ENCODE data around the gene PLEKHG2.
A peak's percentile ranks its signal among the peaks of the same experiment; 100 is the strongest.

DNA sequence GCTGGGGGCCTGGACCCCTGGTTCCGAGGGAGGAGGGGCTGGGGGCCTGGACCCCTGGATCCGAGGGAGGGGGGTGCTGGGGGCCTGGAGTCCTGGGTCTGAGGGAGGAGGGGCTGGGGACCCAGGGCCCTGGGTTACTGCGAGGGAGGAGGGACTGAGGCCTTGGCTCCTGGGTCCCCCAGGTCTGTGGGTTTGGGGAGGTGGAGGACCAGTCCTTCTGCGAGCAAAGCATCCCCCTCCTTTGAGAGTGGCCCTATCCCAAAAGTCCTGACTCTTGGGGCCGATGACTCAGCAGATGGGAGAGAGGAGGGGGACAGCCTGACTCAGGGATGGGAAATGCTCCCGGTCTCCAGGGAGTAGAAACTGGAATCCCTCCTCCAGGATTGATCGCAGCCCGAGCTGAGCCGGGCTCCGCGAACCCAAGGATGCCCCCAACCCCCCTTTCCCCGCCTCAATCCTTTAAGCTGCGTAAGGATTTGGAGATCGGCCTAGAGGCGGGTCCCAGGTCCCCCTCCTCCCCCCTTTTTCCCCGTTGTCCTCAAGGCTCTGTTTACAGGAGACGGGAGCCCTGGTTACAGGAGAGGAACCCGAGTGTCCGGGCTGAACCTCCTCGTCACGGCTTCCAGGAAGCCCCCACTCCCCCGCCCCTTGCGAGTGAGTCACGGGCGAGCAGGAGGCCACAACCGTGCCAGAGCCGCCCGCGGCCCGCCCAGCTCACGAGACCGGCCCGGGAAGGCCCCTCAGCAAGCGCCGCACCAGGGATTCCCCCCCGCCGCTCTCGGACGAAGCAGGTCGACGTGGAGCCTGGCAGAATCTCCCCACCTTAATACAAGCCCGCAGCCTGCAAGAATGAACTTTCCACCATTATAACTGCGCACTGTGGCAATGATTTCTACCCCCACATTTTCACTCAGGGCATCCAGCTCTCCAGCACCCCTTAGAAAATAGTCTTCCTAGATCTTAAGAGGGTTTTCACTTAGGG is 8.8 kb upstream of the PLEKHG2 start:
- TF ChIP-seq, protein P1, sequence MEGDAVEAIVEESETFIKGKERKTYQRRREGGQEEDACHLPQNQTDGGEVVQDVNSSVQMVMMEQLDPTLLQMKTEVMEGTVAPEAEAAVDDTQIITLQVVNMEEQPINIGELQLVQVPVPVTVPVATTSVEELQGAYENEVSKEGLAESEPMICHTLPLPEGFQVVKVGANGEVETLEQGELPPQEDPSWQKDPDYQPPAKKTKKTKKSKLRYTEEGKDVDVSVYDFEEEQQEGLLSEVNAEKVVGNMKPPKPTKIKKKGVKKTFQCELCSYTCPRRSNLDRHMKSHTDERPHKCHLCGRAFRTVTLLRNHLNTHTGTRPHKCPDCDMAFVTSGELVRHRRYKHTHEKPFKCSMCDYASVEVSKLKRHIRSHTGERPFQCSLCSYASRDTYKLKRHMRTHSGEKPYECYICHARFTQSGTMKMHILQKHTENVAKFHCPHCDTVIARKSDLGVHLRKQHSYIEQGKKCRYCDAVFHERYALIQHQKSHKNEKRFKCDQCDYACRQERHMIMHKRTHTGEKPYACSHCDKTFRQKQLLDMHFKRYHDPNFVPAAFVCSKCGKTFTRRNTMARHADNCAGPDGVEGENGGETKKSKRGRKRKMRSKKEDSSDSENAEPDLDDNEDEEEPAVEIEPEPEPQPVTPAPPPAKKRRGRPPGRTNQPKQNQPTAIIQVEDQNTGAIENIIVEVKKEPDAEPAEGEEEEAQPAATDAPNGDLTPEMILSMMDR (IDR thresholded peaks at IDR 0.05 in 8 of 11, conservative IDR thresholded peaks at IDR 0.05 in 3 of 11): no peak
- peak; percentile 29 to 93 (median 32) for TF ChIP-seq POLR2A (IDR thresholded peaks at IDR 0.05)
- TF ChIP-seq POLR2AphosphoS5 (IDR thresholded peaks at IDR 0.05): peak; percentile 97 to 99 (median 97)

Data from spleen (tissue), 7 donors.